A549 (cell line): ENCODE results near the gene IMPA2. TPM values are rescaled to one million over a fixed set of nuclear protein-coding genes. Genes with fewer than 3 reads are reported as not detected.
A peak's percentile ranks its signal among the peaks of the same experiment; 100 is the strongest.

Experiments used
- ATAC-seq, 2 experiments: fragments of 200-7000 bp in 1 of 2; fragments of >200 bp in 1 of 2; cut with Nextera tagmentation in 1 of 2; cut with Tn5 transposase in 1 of 2; 3 replicates each; pipeline versions ENCODE4 v1.8.0 to v1.9.1; 2018 to 2020; ENCODE audit warnings: mild to moderate bottlenecking in 1 of 2, moderate library complexity in 1 of 2
- CTCF ChIA-PET: fragments of 300-600 bp; sonication (Branson Sonifier 250); formaldehyde crosslinking; extraction: SDS; loops from one replicate; lab custom pipeline; 2021; ENCODE audit warnings: antibody characterized with exemption, inconsistent platforms; lab: Yijun Ruan, JAX
- POLR2A ChIA-PET: fragments of 350-600 bp; formaldehyde crosslinking; extraction: SDS; loops from one replicate; lab custom pipeline; 2021; ENCODE audit warnings: antibody characterized with exemption, inconsistent platforms; lab: Yijun Ruan, JAX
- DNase-seq, 2 experiments: peaks; one replicate each; pipeline versions ENCODE4 v3.0.0 to v3.0.0-alpha.2; 2011 to 2016; ENCODE audit warnings: low read depth in 1 of 2, low spot score in 1 of 2
- FAIRE-seq: peaks from 2 replicates; lab custom pipeline; 2011; peaks lifted over from hg19 to GRCh38; lab: Jason Lieb, UNC
- H3K27ac ChIP-seq, 2 experiments: fragments of >200 bp; sonication (Bioruptor Twin); formaldehyde crosslinking; 3 replicates each; pipeline ENCODE4 v1.5.1; 2016 to 2017
- H3K4me1 ChIP-seq: fragments of >200 bp; sonication (Bioruptor Twin); formaldehyde crosslinking; 3 replicates; pipeline ENCODE4 v1.6.1; 2016
- H3K4me2 ChIP-seq: fragments of >200 bp; sonication (Bioruptor Twin); formaldehyde crosslinking; 3 replicates; pipeline ENCODE4 v1.6.1; 2016
- H3K4me3 ChIP-seq: fragments of >200 bp; sonication (Bioruptor Twin); formaldehyde crosslinking; 3 replicates; pipeline ENCODE4 v1.5.1; 2016
- H3K9me3 ChIP-seq: fragments of >200 bp; sonication (Bioruptor Twin); formaldehyde crosslinking; 3 replicates; pipeline ENCODE4 v1.6.1; 2016
- ATOH8 ChIP-seq: fragments of 250-450 bp; sonication (Bioruptor Pico); IDR thresholded peaks from 2 replicates; pipeline ENCODE4 v1.5.0; 2020; ENCODE audit warnings: low read depth, mild to moderate bottlenecking, moderate library complexity
- BCL3 ChIP-seq: fragments of >200 bp; sonication (Bioruptor Twin); formaldehyde crosslinking; IDR thresholded peaks from 3 replicates; pipeline ENCODE4 v1.6.1; 2016
- CBX2 ChIP-seq: fragments of 200-600 bp; sonication (generic); IDR thresholded peaks from 2 replicates; pipeline ENCODE4 v1.6.1; 2016; ENCODE audit warnings: low read depth, mild to moderate bottlenecking, borderline replicate concordance
- CTCF ChIP-seq: fragments of >200 bp; sonication (Bioruptor Twin); formaldehyde crosslinking; IDR thresholded peaks from 3 replicates; pipeline ENCODE4 v1.5.1; 2016
- EHF ChIP-seq: fragments of 250-450 bp; sonication (Bioruptor Pico); IDR thresholded peaks from 2 replicates; pipeline ENCODE4 v1.5.0; 2020; ENCODE audit warnings: mild to moderate bottlenecking
- ELK1 ChIP-seq: fragments of 150-350 bp; IDR thresholded peaks from 2 replicates; pipeline ENCODE4 v1.6.1; 2014; ENCODE audit warnings: low read depth, mild to moderate bottlenecking, low read length
- FOSL2 ChIP-seq, 2 experiments: fragments of 450-650 bp in 1 of 2; fragments of >200 bp in 1 of 2; sonication (Bioruptor Twin) in 1 of 2; formaldehyde crosslinking; IDR thresholded peaks; 2 replicates each; pipeline versions ENCODE4 v1.5.0 to v1.6.1; 2016 to 2020; ENCODE audit warnings: mild to moderate bottlenecking in 1 of 2, moderate library complexity in 1 of 2
- FOXS1 ChIP-seq: fragments of 250-450 bp; sonication (Bioruptor Pico); IDR thresholded peaks from 2 replicates; pipeline ENCODE4 v1.5.0; 2020; ENCODE audit warnings: mild to moderate bottlenecking, moderate library complexity
- HOXA7 ChIP-seq: fragments of 250-450 bp; sonication (Bioruptor Pico); IDR thresholded peaks from 2 replicates; pipeline ENCODE4 v1.5.0; 2020; ENCODE audit warnings: mild to moderate bottlenecking, moderate library complexity
- KDM5A ChIP-seq: fragments of 200-600 bp; sonication (generic); IDR thresholded peaks from 2 replicates; pipeline ENCODE4 v1.6.1; 2016; ENCODE audit warnings: antibody characterized with exemption, mild to moderate bottlenecking
- MAFK ChIP-seq: fragments of 450-650 bp; IDR thresholded peaks from 2 replicates; pipeline ENCODE4 v1.6.1; 2014; ENCODE audit not compliant: partially characterized antibody
- MAZ ChIP-seq: fragments of 150-350 bp; IDR thresholded peaks from 2 replicates; pipeline ENCODE4 v1.6.1; 2014; ENCODE audit warnings: antibody characterized with exemption, low read depth, low read length, borderline replicate concordance
- POLR2AphosphoS2 ChIP-seq: conservative IDR thresholded peaks from 2 replicates; pipeline ENCODE4 v1.6.1; 2012; ENCODE audit warnings: low read length, improper control_type of control experiment, inconsistent platforms
- RAD21 ChIP-seq, 2 experiments: fragments of >200 bp in 1 of 2; sonication (Bioruptor Twin) in 1 of 2; formaldehyde crosslinking in 1 of 2; IDR thresholded peaks in 1 of 2; conservative IDR thresholded peaks in 1 of 2; 2 replicates in 1 of 2; 3 replicates in 1 of 2; pipeline ENCODE4 v1.6.1; 2012 to 2018; ENCODE audit warnings: inconsistent platforms in 1 of 2
- RARB ChIP-seq: fragments of 250-450 bp; sonication (Bioruptor Pico); IDR thresholded peaks from 2 replicates; pipeline ENCODE4 v1.8.0; 2021; ENCODE audit warnings: mild to moderate bottlenecking, moderate library complexity
- RCOR1 ChIP-seq: fragments of 150-350 bp; IDR thresholded peaks from 2 replicates; pipeline ENCODE4 v1.6.1; 2014; ENCODE audit warnings: antibody characterized with exemption, low read length, low read depth
- SMC3 ChIP-seq: fragments of >200 bp; sonication (Bioruptor Twin); formaldehyde crosslinking; IDR thresholded peaks from 3 replicates; pipeline ENCODE4 v1.6.1; 2018; ENCODE audit warnings: inconsistent platforms
- TP53 ChIP-seq: fragments of 250-450 bp; sonication (Bioruptor Pico); IDR thresholded peaks from 2 replicates; pipeline ENCODE4 v1.5.0; 2021; ENCODE audit warnings: mild to moderate bottlenecking, moderate library complexity
- USF2 ChIP-seq: fragments of 450-650 bp; IDR thresholded peaks from 2 replicates; pipeline ENCODE4 v1.6.1; 2014; ENCODE audit warnings: antibody characterized with exemption
- ZSCAN20 ChIP-seq: fragments of 250-450 bp; sonication (Bioruptor Pico); IDR thresholded peaks from 2 replicates; pipeline ENCODE4 v1.8.0; 2022; ENCODE audit warnings: mild to moderate bottlenecking, moderate library complexity
- WGBS: methylation state at CpG from one replicate; pipeline ENCODE4 v1.1.6; 2017; ENCODE audit errors: missing lambda C conversion rate; 5-methylcytosine and 5-hydroxymethylcytosine counted together
- polyA plus RNA-seq, 4 experiments: library from polyadenylated mRNA; depleted of rRNA in 3 of 4; stranded (reverse); fragments of >200 nt; fragmentation: RNase III in 1 of 4; extraction: RNeasy Plus Mini Kit Qiagen cat#74134 plus additional on column Dnase treatment in 1 of 4; gene quantifications; 2 replicates in 3 of 4; 3 replicates in 1 of 4; pipeline ENCODE4 v1.2.3, GENCODE V29; 2011 to 2017

Gene IMPA2
- polyA plus RNA-seq, 2 of the 4 experiments (the other 2 are of a cell fraction) = 35.1 to 65.3 TPM

- H3K27ac ChIP-seq = no peak overlapping the region
- DNase-seq (no peak), FAIRE-seq (no peak), ATAC-seq (no peak)
- 91% methylated on average over 5 of the region's 5 CpGs for WGBS
- POLR2A ChIA-PET = no interaction called here
- peaks cover 17% of the 10 kb centered on the region for H3K4me1 ChIP-seq
- no peak overlapping the region for H3K4me2 ChIP-seq
- H3K4me3 ChIP-seq = no peak overlapping the region
- H3K9me3 ChIP-seq = no peaks in the 10 kb centered on the region
- CTCF ChIA-PET = interaction anchor here (1.6 to 4.7 kb wide), 2 partner anchors 12 to 63 kb away, joined by 5 to 23 read pairs; no protein-coding TSS in a partner anchor
- TF ChIP-seq EHF (CRISPR knock-in tag) (no peak), CTCF (no peak), KDM5A (no peak), CBX2 (no peak), POLR2AphosphoS2 (no peak), SMC3 (no peak), ZSCAN20 (CRISPR knock-in tag) (no peak), FOXS1 (CRISPR knock-in tag) (no peak), USF2 (no peak), ATOH8 (CRISPR knock-in tag) (no peak), RCOR1 (no peak), MAFK (no peak), FOSL2 (IDR thresholded peaks at IDR 0.05) (no peak), FOSL2 (CRISPR knock-in tag; IDR thresholded peaks at IDR 0.05) (no peak)
Measured at GRCh38 chr18:12001421-12001820, 20.1 kb downstream of the IMPA2 start.

- ChIA-PET POLR2A (interaction anchor here (0.6 kb wide), 1 partner anchor 880 kb away, joined by 6 read pairs; no protein-coding TSS in a partner anchor), CTCF (interaction anchor here (1.2 to 4.7 kb wide), 4 partner anchors 9 to 349 kb away, joined by 3 to 34 read pairs (median 16); no protein-coding TSS in a partner anchor)
- Histone ChIP-seq H3K4me1 (peaks cover 17% of the 10 kb centered on the region), H3K9me3 (no peaks in the 10 kb centered on the region), H3K4me2 (no peak overlapping the region), H3K27ac (no peak overlapping the region), H3K4me3 (no peak overlapping the region)
- ATAC-seq (no peak), FAIRE-seq (no peak), DNase-seq (no peak)
- 86% methylated on average over 1 of the region's 1 CpG for WGBS
- TF ChIP-seq POLR2AphosphoS2 = no peak
Measured at GRCh38 chr18:12003894-12004293, 22.6 kb downstream of the IMPA2 start.

- CTCF ChIA-PET = interaction anchor here (0.7 to 4.7 kb wide), 6 partner anchors 11 to 350 kb away, joined by 3 to 34 read pairs (median 5); no protein-coding TSS in a partner anchor
- Histone ChIP-seq H3K9me3 (no peaks in the 10 kb centered on the region), H3K4me3 (no peak overlapping the region), H3K4me2 (peak overlapping the region; percentile 47), H3K4me1 (peaks cover 17% of the 10 kb centered on the region), H3K27ac (peak overlapping the region; percentile 32 to 56; a peak in 4 of 6 replicates)
- POLR2A ChIA-PET = interaction anchor here (0.7 kb wide), 1 partner anchor 141 kb away, joined by 4 read pairs; no protein-coding TSS in a partner anchor
- no peak for TF ChIP-seq HOXA7 (CRISPR knock-in tag)
- TF ChIP-seq TP53 (CRISPR knock-in tag) = no peak
- no peak for TF ChIP-seq RAD21 (conservative IDR thresholded peaks at IDR 0.05 in 1 of 2, IDR thresholded peaks at IDR 0.05 in 1 of 2)
- TF ChIP-seq MAZ = no peak
- no peak for TF ChIP-seq BCL3
- TF ChIP-seq ELK1 = no peak
- no peak for TF ChIP-seq RARB (CRISPR knock-in tag)
- FAIRE-seq = no peak
- ATAC-seq = peak; percentile 50 to 52; a peak in 4 of 6 replicates
- DNase-seq = peak in 1 of 2 experiments; percentile 51
- 54% methylated on average over 14 of the region's 15 CpGs for WGBS
Measured at GRCh38 chr18:12005538-12006487, 24.5 kb downstream of the IMPA2 start.
